ENCODE data around the gene FYN. TPM values are rescaled to one million over a fixed set of nuclear protein-coding genes. Genes with fewer than 3 reads are reported as not detected.

The FYN gene
- total RNA-seq, 1 donor from 2014 or later, result 260 TPM

DNA sequence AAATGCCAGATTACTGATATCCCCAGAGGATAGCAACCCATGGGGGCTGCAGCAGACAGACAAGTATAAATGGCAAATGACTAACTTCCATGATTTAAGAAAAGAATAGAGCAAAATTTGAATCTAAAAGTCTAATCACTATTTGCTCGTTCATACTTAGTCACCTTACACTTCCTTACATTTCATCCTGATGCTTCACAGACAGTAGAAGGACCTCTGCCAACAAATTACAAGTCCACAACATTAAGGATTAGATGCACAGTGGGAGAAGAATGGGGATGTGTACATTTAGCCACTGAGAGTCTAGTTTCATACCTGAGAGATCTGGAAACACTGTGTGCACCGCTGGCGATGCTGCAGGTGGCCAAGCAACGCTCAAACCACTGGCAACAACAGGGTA lies 72.4 kb downstream of the FYN start:
- TF ChIP-seq, protein P1, sequence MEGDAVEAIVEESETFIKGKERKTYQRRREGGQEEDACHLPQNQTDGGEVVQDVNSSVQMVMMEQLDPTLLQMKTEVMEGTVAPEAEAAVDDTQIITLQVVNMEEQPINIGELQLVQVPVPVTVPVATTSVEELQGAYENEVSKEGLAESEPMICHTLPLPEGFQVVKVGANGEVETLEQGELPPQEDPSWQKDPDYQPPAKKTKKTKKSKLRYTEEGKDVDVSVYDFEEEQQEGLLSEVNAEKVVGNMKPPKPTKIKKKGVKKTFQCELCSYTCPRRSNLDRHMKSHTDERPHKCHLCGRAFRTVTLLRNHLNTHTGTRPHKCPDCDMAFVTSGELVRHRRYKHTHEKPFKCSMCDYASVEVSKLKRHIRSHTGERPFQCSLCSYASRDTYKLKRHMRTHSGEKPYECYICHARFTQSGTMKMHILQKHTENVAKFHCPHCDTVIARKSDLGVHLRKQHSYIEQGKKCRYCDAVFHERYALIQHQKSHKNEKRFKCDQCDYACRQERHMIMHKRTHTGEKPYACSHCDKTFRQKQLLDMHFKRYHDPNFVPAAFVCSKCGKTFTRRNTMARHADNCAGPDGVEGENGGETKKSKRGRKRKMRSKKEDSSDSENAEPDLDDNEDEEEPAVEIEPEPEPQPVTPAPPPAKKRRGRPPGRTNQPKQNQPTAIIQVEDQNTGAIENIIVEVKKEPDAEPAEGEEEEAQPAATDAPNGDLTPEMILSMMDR (conservative IDR thresholded peaks at IDR 0.05), result no peak
- peaks cover 42% of the 10 kb centered on the region for H3K4me1 Mint-ChIP-seq
- H3K4me3 Mint-ChIP-seq, result no peak overlapping the region
- peaks cover 12% of the 10 kb centered on the region for H3K36me3 Mint-ChIP-seq (ENCODE audit: low read depth)
- DNase-seq (ENCODE audit: low read depth, low spot score), result no peak
- no peak overlapping the region for H3K27ac Mint-ChIP-seq (ENCODE audit: unreplicated experiment)
- no peaks in the 10 kb centered on the region for H3K27me3 Mint-ChIP-seq (ENCODE audit: low read depth)
- H3K9me3 Mint-ChIP-seq, result no peaks in the 10 kb centered on the region

DNA sequence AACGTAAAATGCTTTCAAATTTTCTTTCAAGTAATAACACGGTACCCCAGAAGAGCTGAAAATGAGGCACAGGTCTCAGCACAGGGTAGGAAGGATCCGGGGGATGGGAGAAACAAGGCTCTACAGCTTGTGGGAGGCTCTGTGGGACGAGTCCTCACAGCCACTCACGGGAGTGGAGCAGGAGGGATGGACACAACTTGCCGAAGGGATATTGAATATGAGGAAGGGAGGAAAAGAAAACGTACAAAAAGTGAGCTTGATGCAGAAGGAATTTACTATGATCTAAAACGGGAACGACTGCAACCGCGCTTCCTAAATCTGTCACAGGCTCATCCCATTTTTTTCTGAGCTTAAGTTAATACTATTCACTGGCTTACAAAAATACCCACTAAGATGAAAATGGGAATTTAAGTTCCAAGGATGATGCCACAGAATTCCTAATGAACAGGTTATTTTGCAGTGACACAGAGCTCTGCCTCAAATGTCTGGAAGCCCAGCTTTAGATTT lies 72.9 kb downstream of the FYN start:
- Mint-ChIP-seq H3K9me3 (no peaks in the 10 kb centered on the region), H3K36me3 (ENCODE audit: low read depth) (peaks cover 12% of the 10 kb centered on the region), H3K27ac (ENCODE audit: unreplicated experiment) (no peak overlapping the region), H3K27me3 (ENCODE audit: low read depth) (no peaks in the 10 kb centered on the region), H3K4me1 (peaks cover 41% of the 10 kb centered on the region), H3K4me3 (no peak overlapping the region)
- TF ChIP-seq, protein P1 (conservative IDR thresholded peaks at IDR 0.05), result no peak
- no peak for DNase-seq (ENCODE audit: low read depth, low spot score)

DNA sequence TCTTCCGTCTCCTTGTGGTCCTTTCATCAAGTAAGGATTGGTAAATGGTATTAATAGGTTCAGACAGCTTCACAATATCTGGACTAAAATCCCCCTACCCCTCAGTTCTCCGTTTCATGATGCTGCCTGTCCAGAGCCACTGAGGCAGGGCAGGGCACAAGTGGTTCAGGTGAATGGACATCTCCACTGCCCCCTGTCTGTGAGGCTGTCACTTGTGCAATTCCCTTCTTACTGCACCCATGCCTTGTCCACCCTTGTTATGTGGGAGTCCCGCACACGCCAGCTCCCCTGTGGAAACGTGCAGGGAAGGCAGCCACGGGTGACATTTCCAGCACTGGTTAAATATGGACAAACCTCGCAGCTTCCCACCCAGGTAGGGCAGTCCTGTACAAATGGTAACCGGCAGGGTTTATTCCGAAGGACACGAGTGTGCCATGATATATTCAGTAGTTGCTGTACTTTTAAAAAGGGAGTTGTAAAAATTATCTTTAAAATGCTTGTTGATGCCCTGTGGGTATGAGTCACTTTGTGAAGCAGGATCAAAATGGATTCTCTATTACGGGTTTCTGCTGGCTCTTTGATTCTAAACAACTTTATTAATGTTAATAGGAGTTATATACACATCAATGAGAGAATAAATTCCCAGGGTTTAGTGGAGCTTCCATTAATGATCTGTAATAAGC lies 73.5 kb downstream of the FYN start:
- no peaks in the 10 kb centered on the region for H3K27me3 Mint-ChIP-seq (ENCODE audit: low read depth)
- H3K4me3 Mint-ChIP-seq, result no peak overlapping the region
- no peaks in the 10 kb centered on the region for H3K9me3 Mint-ChIP-seq
- DNase-seq (ENCODE audit: low read depth, low spot score), result no peak
- H3K27ac Mint-ChIP-seq (ENCODE audit: unreplicated experiment), result no peak overlapping the region
- H3K4me1 Mint-ChIP-seq, result peaks cover 42% of the 10 kb centered on the region
- TF ChIP-seq, protein P1 (conservative IDR thresholded peaks at IDR 0.05), result peak; percentile 22
- H3K36me3 Mint-ChIP-seq (ENCODE audit: low read depth), result peaks cover 10% of the 10 kb centered on the region

DNA sequence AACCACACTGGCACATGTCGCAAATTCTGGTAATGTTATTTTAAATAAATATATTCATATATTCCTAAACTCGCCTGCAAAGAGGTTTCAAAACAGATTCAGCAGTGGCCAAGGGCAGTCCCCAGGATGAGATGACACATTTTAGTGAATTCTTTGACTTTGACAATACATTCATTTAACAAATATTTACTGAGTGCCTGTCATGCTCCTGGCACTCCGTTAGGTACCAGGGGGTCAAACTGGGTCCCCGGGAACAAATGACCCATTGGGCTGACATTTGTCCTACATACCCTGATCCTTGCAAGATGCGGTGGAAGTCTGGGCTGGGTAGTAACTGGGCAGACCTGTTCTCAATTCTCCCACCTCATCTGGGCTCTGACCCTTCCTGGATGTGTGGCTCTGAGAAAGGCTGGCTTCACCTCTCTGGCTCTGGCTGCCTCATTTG lies 74.9 kb downstream of the FYN start:
- DNase-seq (ENCODE audit: low read depth, low spot score), result no peak
- no peaks in the 10 kb centered on the region for H3K9me3 Mint-ChIP-seq
- peaks cover 7% of the 10 kb centered on the region for H3K36me3 Mint-ChIP-seq (ENCODE audit: low read depth)
- peak overlapping the region; percentile 78 for H3K27ac Mint-ChIP-seq (ENCODE audit: unreplicated experiment)
- peaks cover 53% of the 10 kb centered on the region for H3K4me1 Mint-ChIP-seq
- TF ChIP-seq, protein P1 (conservative IDR thresholded peaks at IDR 0.05), result no peak
- no peak overlapping the region for H3K4me3 Mint-ChIP-seq
- H3K27me3 Mint-ChIP-seq (ENCODE audit: low read depth), result no peaks in the 10 kb centered on the region

DNA sequence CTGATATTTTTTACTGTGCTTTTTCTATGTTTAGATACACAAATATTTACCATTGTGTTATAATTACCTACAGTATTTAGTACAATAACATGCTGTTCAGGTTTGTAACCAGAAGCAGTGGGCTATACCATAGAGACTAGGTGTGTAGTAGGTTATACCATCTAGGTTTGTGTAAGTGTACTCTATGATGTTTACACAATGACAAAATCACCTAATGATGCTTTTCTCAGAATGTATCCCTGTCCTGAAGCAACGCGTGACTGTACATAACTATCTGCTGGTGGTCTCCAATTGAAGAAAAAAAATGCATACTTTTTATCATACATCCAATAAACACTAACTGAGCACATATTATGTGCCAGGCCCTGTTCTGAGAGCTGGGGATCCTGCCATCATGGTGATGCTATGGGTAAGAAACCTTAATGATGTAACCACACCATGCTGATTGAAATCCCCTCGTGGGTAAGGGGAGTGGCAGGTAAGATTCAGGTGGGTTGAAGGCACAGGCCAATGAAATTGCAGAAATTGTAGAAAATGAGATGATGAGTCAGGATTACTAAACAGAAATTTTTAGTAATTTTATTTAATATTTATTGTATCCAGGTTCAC lies 76.8 kb downstream of the FYN start:
- peaks cover 7% of the 10 kb centered on the region for H3K36me3 Mint-ChIP-seq (ENCODE audit: low read depth)
- H3K4me1 Mint-ChIP-seq, result peaks cover 64% of the 10 kb centered on the region
- H3K27me3 Mint-ChIP-seq (ENCODE audit: low read depth), result no peaks in the 10 kb centered on the region
- no peak overlapping the region for H3K27ac Mint-ChIP-seq (ENCODE audit: unreplicated experiment)
- DNase-seq (ENCODE audit: low read depth, low spot score), result no peak
- TF ChIP-seq, protein P1 (conservative IDR thresholded peaks at IDR 0.05), result no peak
- H3K9me3 Mint-ChIP-seq, result no peaks in the 10 kb centered on the region
- H3K4me3 Mint-ChIP-seq, result no peak overlapping the region
